Testis (tissue), 3 donors: Measurements from ENCODE around the gene MZT2B. TPM values are rescaled to one million over a fixed set of nuclear protein-coding genes. Genes with fewer than 3 reads are reported as not detected.
"Not testable (repeated sequence)": the region's sequence is repeated elsewhere in the genome, so short reads cannot be mapped to it uniquely, and the experiment has no call there.

Source experiments
- DNase-seq: peaks from one replicate; pipeline ENCODE4 v3.0.0-alpha.2; 2019
- H3K27ac ChIP-seq, 2 donors: fragments of 200-600 bp; sonication (generic); one replicate each; pipeline ENCODE4 v1.5.1; 2019
- H3K27me3 ChIP-seq: fragments of 200-600 bp; sonication (generic); one replicate; pipeline ENCODE4 v1.5.1; 2019
- H3K36me3 ChIP-seq: fragments of 200-600 bp; sonication (generic); one replicate; pipeline ENCODE4 v1.5.1; 2017; ENCODE audit warnings: low read depth; ENCODE audit errors: missing control alignments
- H3K4me1 ChIP-seq: fragments of 200-600 bp; sonication (generic); one replicate; pipeline ENCODE4 v1.5.1; 2019
- H3K4me3 ChIP-seq, 2 donors: fragments of 200-600 bp; sonication (generic); one replicate each; pipeline ENCODE4 v1.5.1; 2017 to 2019
- H3K9me3 ChIP-seq: fragments of 200-600 bp; sonication (generic); one replicate; pipeline ENCODE4 v1.5.1; 2017
- POLR2A ChIP-seq: fragments of 450-650 bp; IDR thresholded peaks from one replicate; pipeline ENCODE4 v1.6.1; 2017; ENCODE audit warnings: antibody characterized with exemption, mild to moderate bottlenecking, moderate library complexity
- whole genome bisulfite sequencing, 2 donors: methylation state at CpG; one replicate each; pipeline ENCODE4 v1.1.5; 2018; 5-methylcytosine and 5-hydroxymethylcytosine counted together
- intact Hi-C: fragments of 100-400 bp; cut with DNase I; formaldehyde crosslinking; loops from one replicate; pipeline ENCODE4 v1.15.1; 2023; ENCODE audit warnings: low total_unique reads
- polyA plus RNA-seq: library from polyadenylated mRNA; stranded (reverse); fragments of 350-450 nt; fragmentation: Illumina TruSeq; extraction: RNeasy Lipid Tissue Mini Kit (QIAGEN cat#74804); gene quantifications from one replicate; pipeline ENCODE4 v1.2.3, GENCODE V29; 2014; ENCODE audit warnings: low read depth, low replicate concordance; ENCODE audit not compliant: insufficient read depth
- total RNA-seq, 2 donors: library from RNA; depleted of rRNA; stranded (reverse); fragments of >200 nt; gene quantifications; one replicate each; pipeline ENCODE4 v1.2.3, GENCODE V29; 2016
- TF ChIP-seq, protein P1 (sequence below), 3 experiments: fragments of 450-650 bp in 2 of 3; fragments of 200-600 bp in 1 of 3; sonication (generic) in 1 of 3; IDR thresholded peaks; one replicate each; pipeline ENCODE4 v1.5.1; 2016 to 2019; ENCODE audit warnings: antibody characterized with exemption in 3 of 3, mild to moderate bottlenecking in 2 of 3, moderate library complexity in 1 of 3

Gene MZT2B
- total and polyA plus RNA-seq, 3 donors from 2014 or later: 132 to 264 (median 137) TPM

DNA sequence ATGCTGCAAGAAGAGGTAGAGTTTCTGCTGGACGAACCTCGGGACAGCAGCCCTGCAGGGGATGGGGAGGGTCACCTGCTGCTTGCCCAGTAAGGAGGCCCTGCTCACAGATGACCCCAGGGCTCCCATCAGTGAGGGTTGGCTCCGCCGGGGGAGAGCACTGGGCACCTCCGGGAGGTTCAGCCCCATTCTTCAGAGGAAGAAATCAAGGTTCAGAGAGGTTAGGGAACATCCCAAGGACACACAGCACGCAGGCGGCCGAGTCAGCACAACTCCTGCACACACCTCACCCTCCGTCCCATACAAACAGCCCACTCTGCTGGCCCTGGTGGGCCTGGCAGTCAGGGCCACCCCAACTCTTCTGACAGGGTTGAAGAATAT, 25.4 kb upstream of the MZT2B start:
- TF ChIP-seq, protein P1, sequence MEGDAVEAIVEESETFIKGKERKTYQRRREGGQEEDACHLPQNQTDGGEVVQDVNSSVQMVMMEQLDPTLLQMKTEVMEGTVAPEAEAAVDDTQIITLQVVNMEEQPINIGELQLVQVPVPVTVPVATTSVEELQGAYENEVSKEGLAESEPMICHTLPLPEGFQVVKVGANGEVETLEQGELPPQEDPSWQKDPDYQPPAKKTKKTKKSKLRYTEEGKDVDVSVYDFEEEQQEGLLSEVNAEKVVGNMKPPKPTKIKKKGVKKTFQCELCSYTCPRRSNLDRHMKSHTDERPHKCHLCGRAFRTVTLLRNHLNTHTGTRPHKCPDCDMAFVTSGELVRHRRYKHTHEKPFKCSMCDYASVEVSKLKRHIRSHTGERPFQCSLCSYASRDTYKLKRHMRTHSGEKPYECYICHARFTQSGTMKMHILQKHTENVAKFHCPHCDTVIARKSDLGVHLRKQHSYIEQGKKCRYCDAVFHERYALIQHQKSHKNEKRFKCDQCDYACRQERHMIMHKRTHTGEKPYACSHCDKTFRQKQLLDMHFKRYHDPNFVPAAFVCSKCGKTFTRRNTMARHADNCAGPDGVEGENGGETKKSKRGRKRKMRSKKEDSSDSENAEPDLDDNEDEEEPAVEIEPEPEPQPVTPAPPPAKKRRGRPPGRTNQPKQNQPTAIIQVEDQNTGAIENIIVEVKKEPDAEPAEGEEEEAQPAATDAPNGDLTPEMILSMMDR (IDR thresholded peaks at IDR 0.05): no peak
- TF ChIP-seq POLR2A: no peak
- WGBS, 2 donors: 65 to 83% methylated on average over 5 to 9 of the region's 9 CpGs
- Histone ChIP-seq H3K4me1 (peaks cover 3% of the 10 kb centered on the region), H3K9me3 (no peaks in the 10 kb centered on the region), H3K27ac (no peak overlapping the region), H3K27me3 (no peaks in the 10 kb centered on the region), H3K4me3 (no peak overlapping the region), H3K36me3 (no peaks in the 10 kb centered on the region)
- no peak for DNase-seq
- intact Hi-C loops: no loop called here

DNA sequence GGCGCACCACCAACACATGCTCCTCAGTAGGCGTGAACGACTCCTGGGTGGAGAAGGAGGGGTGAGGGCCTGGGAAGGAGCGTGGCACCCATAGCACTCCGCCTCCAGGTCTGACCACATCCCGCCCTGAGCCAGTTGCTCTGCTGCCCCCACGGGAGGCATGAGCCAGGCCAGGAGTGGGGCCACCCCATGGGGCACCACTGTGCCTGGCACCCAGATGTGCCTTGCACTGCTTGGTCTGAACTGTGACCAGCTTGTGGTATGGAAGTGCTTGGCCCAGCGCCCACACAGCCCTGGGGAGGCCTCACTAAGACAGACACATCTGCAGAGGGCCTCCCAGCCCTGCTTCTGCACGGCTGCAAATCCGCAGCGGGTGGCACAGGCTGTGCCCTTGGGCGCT, 24.7 kb upstream of the MZT2B start:
- DNase-seq, H3K4me1 ChIP-seq, H3K9me3 ChIP-seq, intact Hi-C loops, H3K27me3 ChIP-seq, H3K4me3 ChIP-seq, H3K36me3 ChIP-seq, H3K27ac ChIP-seq: not testable (repeated sequence)
- 82% methylated on average over 4 of the region's 12 CpGs; no CpG with 5 or more reads in 1 of the 2 donors for WGBS, 2 donors

DNA sequence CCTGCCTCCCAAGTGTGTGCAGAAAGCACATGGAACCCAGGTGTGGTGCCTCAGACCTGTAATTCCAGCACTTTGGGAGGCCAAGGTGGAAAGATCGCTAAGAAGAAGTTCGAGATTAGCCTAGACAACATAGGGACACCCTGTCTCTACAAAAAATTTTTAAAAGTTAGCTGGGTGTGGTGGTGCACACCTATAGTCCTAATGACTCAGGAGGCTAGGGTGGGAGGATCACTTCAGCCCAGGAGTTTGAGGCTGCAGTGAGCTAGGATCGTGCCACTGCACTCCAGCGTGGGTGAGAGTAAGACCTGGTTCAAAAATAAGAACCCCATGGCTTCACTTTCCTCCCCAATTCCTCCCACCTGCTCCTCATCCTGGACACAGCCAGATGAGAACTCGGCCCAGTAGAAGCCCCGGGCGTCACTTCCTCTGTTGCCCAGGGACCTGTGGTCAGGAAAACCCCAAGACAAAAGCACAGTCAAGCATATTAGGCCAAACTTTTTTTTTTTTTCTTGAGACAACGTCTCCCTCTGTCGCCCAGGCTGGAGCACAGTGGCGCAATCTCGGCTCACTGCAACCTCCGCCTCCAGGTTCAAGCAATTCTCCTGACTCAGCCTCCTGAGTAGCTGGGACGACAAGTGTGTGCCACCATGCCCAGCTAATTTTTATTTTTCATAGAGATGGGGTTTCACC, 24.1 kb upstream of the MZT2B start:
- intact Hi-C loops, H3K9me3 ChIP-seq, H3K27ac ChIP-seq, H3K27me3 ChIP-seq, H3K4me1 ChIP-seq, H3K4me3 ChIP-seq, DNase-seq, H3K36me3 ChIP-seq: not testable (repeated sequence)
- WGBS, 2 donors: 78 to 79% methylated on average over 13 of the region's 13 CpGs

DNA sequence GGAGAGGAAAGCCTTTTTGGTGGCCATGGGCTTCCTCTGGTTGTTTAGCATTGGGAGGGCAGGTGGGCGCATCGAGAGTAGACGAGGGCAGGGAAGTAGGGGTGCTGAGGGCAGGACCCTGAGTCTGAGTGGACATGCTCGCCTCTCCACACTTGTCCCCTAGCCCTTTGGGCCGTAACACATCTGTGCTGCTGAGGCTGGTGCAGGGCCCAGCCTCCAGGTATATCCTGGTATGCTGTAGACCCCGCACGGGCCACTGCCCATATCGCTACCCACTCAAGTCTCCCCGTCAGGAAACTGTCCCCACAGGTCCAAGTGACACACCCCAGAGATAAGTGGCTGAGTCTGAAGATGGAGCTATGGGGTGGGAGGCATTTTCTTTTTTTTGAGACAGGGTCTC, 23.4 kb upstream of the MZT2B start:
- Histone ChIP-seq H3K36me3 (no peaks in the 10 kb centered on the region), H3K4me3 (no peak overlapping the region), H3K27me3 (no peaks in the 10 kb centered on the region), H3K27ac (no peak overlapping the region), H3K4me1 (peaks cover 3% of the 10 kb centered on the region), H3K9me3 (no peaks in the 10 kb centered on the region)
- no peak for TF ChIP-seq POLR2A
- TF ChIP-seq, protein P1 (IDR thresholded peaks at IDR 0.05): no peak
- intact Hi-C loops: no loop called here
- 84 to 90% methylated on average over 6 to 9 of the region's 9 CpGs for WGBS, 2 donors
- no peak for DNase-seq

DNA sequence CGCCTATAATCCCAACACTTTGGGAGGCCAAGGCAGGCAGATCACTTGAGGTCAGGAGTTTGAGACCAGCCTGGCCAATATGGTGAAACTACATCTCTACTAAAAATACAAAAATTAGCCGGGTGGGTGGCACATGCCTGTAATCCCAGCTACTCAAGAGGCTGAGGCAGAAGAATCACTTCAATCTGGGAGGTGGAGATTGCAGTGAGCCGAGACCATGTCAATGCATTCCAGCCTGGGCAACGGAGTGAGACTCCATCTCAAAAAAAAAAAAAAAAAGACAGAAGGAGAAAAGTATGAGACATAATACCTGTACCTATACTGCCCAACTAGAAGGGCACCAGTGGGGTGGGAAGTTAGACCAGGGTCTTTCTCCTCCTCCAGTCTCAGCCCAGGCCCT, 22.7 kb upstream of the MZT2B start:
- WGBS, 2 donors: 91 to 92% methylated on average over 4 of the region's 4 CpGs
- H3K27me3 ChIP-seq, intact Hi-C loops, H3K4me1 ChIP-seq, H3K27ac ChIP-seq, H3K36me3 ChIP-seq, H3K4me3 ChIP-seq, DNase-seq, H3K9me3 ChIP-seq: not testable (repeated sequence)

DNA sequence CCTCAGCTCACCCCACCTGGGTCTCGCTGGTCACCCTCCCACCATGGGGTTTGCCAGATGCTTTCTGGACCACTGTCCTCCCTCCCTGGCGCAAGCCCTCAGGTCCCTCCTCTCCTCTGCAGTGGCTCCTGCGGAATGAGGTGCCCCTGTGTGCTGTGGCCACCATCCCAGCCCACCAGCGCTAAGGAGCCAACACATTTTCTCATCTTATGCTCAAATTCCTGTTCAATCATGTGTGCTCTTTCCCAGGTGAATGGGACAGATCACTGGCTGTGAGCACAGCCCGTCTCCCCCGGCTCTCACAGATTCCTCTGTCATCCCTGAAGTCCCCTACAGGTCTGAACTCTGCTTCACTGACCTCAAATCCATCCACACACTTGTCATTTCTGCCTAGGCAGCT, 21.9 kb upstream of the MZT2B start:
- Histone ChIP-seq H3K4me3 (no peak overlapping the region), H3K9me3 (no peaks in the 10 kb centered on the region), H3K4me1 (peaks cover 3% of the 10 kb centered on the region), H3K36me3 (no peaks in the 10 kb centered on the region), H3K27ac (no peak overlapping the region), H3K27me3 (no peaks in the 10 kb centered on the region)
- no peak for DNase-seq
- WGBS, 2 donors: 94 to 99% methylated on average over 3 to 6 of the region's 6 CpGs
- intact Hi-C loops: no loop called here
- TF ChIP-seq POLR2A: no peak
- TF ChIP-seq, protein P1 (IDR thresholded peaks at IDR 0.05): no peak

DNA sequence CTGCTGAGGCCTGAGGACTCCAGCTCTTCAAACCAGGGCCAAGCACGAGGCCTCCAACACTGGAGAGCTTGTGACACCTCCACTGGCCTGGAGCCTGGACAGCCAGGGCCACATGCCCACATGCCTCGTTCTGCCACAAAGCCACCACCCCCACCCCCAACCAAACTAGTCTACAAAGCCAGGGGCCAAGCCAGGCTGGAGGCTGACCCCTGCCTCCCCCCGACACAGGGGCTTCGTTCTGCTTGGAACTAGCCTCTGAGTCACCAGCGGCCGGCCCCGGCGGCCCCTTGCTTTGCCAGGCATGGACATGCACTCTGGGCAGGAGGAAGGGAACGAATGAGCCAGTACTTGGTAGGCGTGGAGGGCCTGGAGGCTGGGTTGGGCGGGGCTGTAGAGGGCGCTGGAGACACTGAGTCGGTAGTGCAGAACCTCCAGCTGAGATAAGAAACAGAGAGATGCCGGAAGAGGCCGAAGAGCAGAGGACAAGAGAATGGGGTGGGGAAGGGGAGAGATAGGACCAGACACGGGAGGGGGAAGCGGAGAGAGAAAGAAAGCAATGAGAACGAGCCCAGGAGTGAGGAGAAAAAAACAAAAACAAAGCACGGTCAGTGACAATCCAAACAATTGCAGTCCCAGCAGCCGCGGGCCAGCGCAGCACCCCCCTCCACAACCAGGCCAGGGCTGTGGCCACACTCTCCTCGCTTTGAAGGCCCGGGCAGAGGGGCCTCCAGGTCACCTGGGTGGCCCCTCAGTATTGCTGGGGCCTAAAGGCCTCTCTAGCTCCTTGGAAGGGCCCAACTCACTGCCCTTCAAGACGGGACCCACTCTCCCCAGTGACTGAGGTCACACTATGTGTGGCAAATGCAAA, 21.0 kb upstream of the MZT2B start:
- H3K27ac ChIP-seq, intact Hi-C loops, H3K27me3 ChIP-seq, H3K4me1 ChIP-seq, H3K36me3 ChIP-seq, H3K9me3 ChIP-seq, DNase-seq, H3K4me3 ChIP-seq: not testable (repeated sequence)
- 87 to 88% methylated on average over 22 to 25 of the region's 25 CpGs for WGBS, 2 donors

DNA sequence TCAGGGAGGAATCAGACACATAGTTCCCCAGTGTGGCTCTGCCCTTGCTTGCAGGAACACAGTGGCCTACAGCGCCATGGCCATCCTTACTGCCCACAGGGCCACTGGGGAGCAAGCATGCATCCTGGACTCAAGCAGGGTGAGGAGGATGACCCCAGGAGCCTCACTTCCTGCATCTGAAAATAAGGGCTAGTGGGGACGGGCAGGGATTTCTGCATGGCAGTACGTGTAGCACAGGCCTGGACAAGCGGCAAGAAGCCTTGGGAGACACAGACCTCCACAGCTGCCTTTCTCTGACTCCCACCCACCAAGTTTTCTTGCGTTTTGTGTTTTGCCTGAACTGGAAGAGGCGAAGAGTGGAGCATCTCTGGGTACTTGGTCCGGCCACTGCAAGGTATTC, 19.6 kb upstream of the MZT2B start:
- H3K36me3 ChIP-seq, DNase-seq, H3K27me3 ChIP-seq, H3K4me3 ChIP-seq, H3K27ac ChIP-seq, H3K4me1 ChIP-seq, intact Hi-C loops, H3K9me3 ChIP-seq: not testable (repeated sequence)
- 86 to 96% methylated on average over 6 to 7 of the region's 7 CpGs for WGBS, 2 donors
